Adipose tissue (tissue), 3 donors: ENCODE results near the gene RNASEH2C. TPM values are rescaled to one million over a fixed set of nuclear protein-coding genes. Genes with fewer than 3 reads are reported as not detected.
"Not testable (repeated sequence)": the region's sequence is repeated elsewhere in the genome, so short reads cannot be mapped to it uniquely, and the experiment has no call there.

Experiments
- H3K27ac ChIP-seq: one replicate; pipeline ENCODE4 v1.5.1; 2013; ENCODE audit warnings: low read depth, low read length
- WGBS, 3 donors: extraction: QIAGEN DNeasy Blood & Tissue Kit; methylation state at CpG; one replicate each; pipeline ENCODE4 v1.1.7; 2013; 5-methylcytosine and 5-hydroxymethylcytosine counted together
- polyA plus RNA-seq, 3 donors: library from polyadenylated mRNA; stranded (reverse); fragments of 200-250 nt; gene quantifications; one replicate each; pipeline ENCODE4 v1.2.3, GENCODE V29; 2013
- donor health status: healthy with polysubstance abuse.
- donor health status: Bipolar disorder and iron deficiency.
- donor health status: healthy.

The RNASEH2C gene
- 100 to 1,000 TPM in 1 of 3 donors, 10 to 100 TPM in 2; 41.9 to 103 (median 88.3) TPM for polyA plus RNA-seq

GRCh38 chr11:65720211-65720934 is at the start of gene RNASEH2C:
Gene RNASEH2C, minus strand, starts transcription at chr11:65720798. Its CDS starts 40 bp downstream, at chr11:65720758.
- WGBS, 3 donors = 0 to 1% (median 0%) methylated on average over 72 to 76 of the region's 76 CpGs
- H3K27ac ChIP-seq = no peak within 1 kb of the TSS

GRCh38 chr11:65767806-65768205 is 47.2 kb upstream of the RNASEH2C start:
- WGBS, 3 donors = 67 to 89% (median 75%) methylated on average over 5 of the region's 5 CpGs
- H3K27ac ChIP-seq = not testable (repeated sequence)

- 65 to 79% (median 69%) methylated on average over 10 of the region's 10 CpGs for WGBS, 3 donors
- no peak overlapping the region for H3K27ac ChIP-seq
Observed at GRCh38 chr11:65767406-65767805, 46.8 kb upstream of the RNASEH2C start.

- H3K27ac ChIP-seq = no peak overlapping the region
- WGBS, 3 donors = 37 to 70% (median 44%) methylated on average over 7 of the region's 7 CpGs
Observed at GRCh38 chr11:65766535-65766934, 45.9 kb upstream of the RNASEH2C start.

GRCh38 chr11:65764434-65764833 is 43.8 kb upstream of the RNASEH2C start:
- no peak overlapping the region for H3K27ac ChIP-seq
- 53 to 87% (median 81%) methylated on average over 5 of the region's 5 CpGs for WGBS, 3 donors

GRCh38 chr11:65762816-65763215 is 42.2 kb upstream of the RNASEH2C start:
- 86 to 94% (median 91%) methylated on average over 9 to 29 of the region's 29 CpGs for WGBS, 3 donors
- H3K27ac ChIP-seq = not testable (repeated sequence)

GRCh38 chr11:65762169-65762568 is 41.6 kb upstream of the RNASEH2C start:
- H3K27ac ChIP-seq = not testable (repeated sequence)
- WGBS, 3 donors = 70 to 74% (median 71%) methylated on average over 4 to 5 of the region's 5 CpGs

GRCh38 chr11:65745049-65745448 is 24.5 kb upstream of the RNASEH2C start:
- H3K27ac ChIP-seq = no peak overlapping the region
- 85 to 93% (median 91%) methylated on average over 17 of the region's 17 CpGs for WGBS, 3 donors

- WGBS, 3 donors = 74 to 78% (median 76%) methylated on average over 8 of the region's 8 CpGs
- H3K27ac ChIP-seq = no peak overlapping the region
Observed at GRCh38 chr11:65744699-65745042, 24.1 kb upstream of the RNASEH2C start.

GRCh38 chr11:65744026-65744698 is 23.6 kb upstream of the RNASEH2C start:
- no peak overlapping the region for H3K27ac ChIP-seq
- 67 to 79% (median 77%) methylated on average over 18 of the region's 18 CpGs for WGBS, 3 donors

- H3K27ac ChIP-seq = no peak overlapping the region
- WGBS, 3 donors = 69 to 85% (median 71%) methylated on average over 10 of the region's 10 CpGs
Observed at GRCh38 chr11:65743681-65744025, 23.1 kb upstream of the RNASEH2C start.

- 82 to 88% (median 85%) methylated on average over 1 of the region's 1 CpG for WGBS, 3 donors
Observed at GRCh38 chr11:65742353-65742752, 21.8 kb upstream of the RNASEH2C start.

GRCh38 chr11:65741185-65741584 is 20.6 kb upstream of the RNASEH2C start:
- H3K27ac ChIP-seq = no peak overlapping the region
- WGBS, 3 donors = 73 to 86% (median 84%) methylated on average over 8 of the region's 8 CpGs

More at GRCh38 chr11:65742353-65742752, 21.8 kb upstream of the RNASEH2C start:
- H3K27ac ChIP-seq = no peak overlapping the region

- 84 to 93% (median 87%) methylated on average over 2 of the region's 2 CpGs for WGBS, 3 donors
- no peak overlapping the region for H3K27ac ChIP-seq
Observed at GRCh38 chr11:65739022-65739421, 18.4 kb upstream of the RNASEH2C start.

- no peak overlapping the region for H3K27ac ChIP-seq
Observed at GRCh38 chr11:65736810-65737209, 16.2 kb upstream of the RNASEH2C start.

- 71 to 77% (median 72%) methylated on average over 4 of the region's 4 CpGs for WGBS, 3 donors
- not testable (repeated sequence) for H3K27ac ChIP-seq
Observed at GRCh38 chr11:65735111-65735510, 14.5 kb upstream of the RNASEH2C start.

- WGBS, 3 donors = 59 to 72% (median 62%) methylated on average over 5 of the region's 5 CpGs
- H3K27ac ChIP-seq = no peak overlapping the region
Observed at GRCh38 chr11:65730461-65730860, 9.9 kb upstream of the RNASEH2C start.

- 86 to 96% (median 90%) methylated on average over 12 to 15 of the region's 15 CpGs for WGBS, 3 donors
- no peak overlapping the region for H3K27ac ChIP-seq
Observed at GRCh38 chr11:65727865-65728264, 7.3 kb upstream of the RNASEH2C start.

- no peak overlapping the region for H3K27ac ChIP-seq
- WGBS, 3 donors = 72 to 76% (median 75%) methylated on average over 6 of the region's 6 CpGs
Observed at GRCh38 chr11:65726660-65727059, 6.1 kb upstream of the RNASEH2C start.

GRCh38 chr11:65722261-65722660 is 1.7 kb upstream of the RNASEH2C start:
- no peak overlapping the region for H3K27ac ChIP-seq
- WGBS, 3 donors = 83 to 88% (median 85%) methylated on average over 1 of the region's 1 CpG
